HG03378 (cell line): ENCODE measurements around the gene PDE8B.
"Not testable (repeated sequence)": the region's sequence is repeated elsewhere in the genome, so short reads cannot be mapped to it uniquely, and the experiment has no call there.

ENCODE experiments used
- ATAC-seq: cut with Tn5 transposase; IDR thresholded peaks from one replicate; pipeline ENCODE4 v1.9.1; 2021; ENCODE audit warnings: mild to moderate bottlenecking, moderate library complexity; ENCODE audit not compliant: unreplicated experiment

Gene PDE8B

GRCh38 chr5:77355080-77355479, 144.6 kb downstream of the PDE8B start:
- no peak for ATAC-seq

- ATAC-seq, result no peak
Observed at GRCh38 chr5:77355751-77356150, 145.3 kb downstream of the PDE8B start.

- peak; percentile 95 for ATAC-seq
Observed at GRCh38 chr5:77356740-77357139, 146.3 kb downstream of the PDE8B start.

GRCh38 chr5:77358255-77359205, 148.1 kb downstream of the PDE8B start:
- ATAC-seq, result no peak

GRCh38 chr5:77359231-77359630, 148.8 kb downstream of the PDE8B start:
- ATAC-seq, result no peak

- ATAC-seq, result no peak
Observed at GRCh38 chr5:77360381-77360780, 149.9 kb downstream of the PDE8B start.

- no peak for ATAC-seq
Observed at GRCh38 chr5:77360973-77361372, 150.5 kb downstream of the PDE8B start.

GRCh38 chr5:77366717-77367500, 156.4 kb downstream of the PDE8B start:
- ATAC-seq, result no peak

- no peak for ATAC-seq
Observed at GRCh38 chr5:77367741-77368140, 157.3 kb downstream of the PDE8B start.

- no peak for ATAC-seq
Observed at GRCh38 chr5:77368367-77368766, 157.9 kb downstream of the PDE8B start.

GRCh38 chr5:77369566-77369965, 159.1 kb downstream of the PDE8B start:
- no peak for ATAC-seq

- ATAC-seq, result no peak
Observed at GRCh38 chr5:77374686-77375085, 164.2 kb downstream of the PDE8B start.

GRCh38 chr5:77376609-77377300, 166.3 kb downstream of the PDE8B start:
- no peak for ATAC-seq

- ATAC-seq, result peak; percentile 85
Observed at GRCh38 chr5:77379558-77380061, 169.1 kb downstream of the PDE8B start.

GRCh38 chr5:77380636-77381035, 170.2 kb downstream of the PDE8B start:
- ATAC-seq, result no peak

- ATAC-seq, result not testable (repeated sequence)
Observed at GRCh38 chr5:77383336-77383735, 172.9 kb downstream of the PDE8B start.

- not testable (repeated sequence) for ATAC-seq
Observed at GRCh38 chr5:77386340-77386739, 175.9 kb downstream of the PDE8B start.

GRCh38 chr5:77389746-77390145, 179.3 kb downstream of the PDE8B start:
- no peak for ATAC-seq

GRCh38 chr5:77390221-77390620, 179.7 kb downstream of the PDE8B start:
- ATAC-seq, result no peak

- no peak for ATAC-seq
Observed at GRCh38 chr5:77390795-77391194, 180.3 kb downstream of the PDE8B start.

- ATAC-seq, result no peak
Observed at GRCh38 chr5:77391240-77391765, 180.8 kb downstream of the PDE8B start.
